CD4-positive, alpha-beta T cell (primary cell): ENCODE measurements around the gene FAM53B. TPM values are rescaled to one million over a fixed set of nuclear protein-coding genes. Genes with fewer than 3 reads are reported as not detected.

Experiments used
- ATAC-seq: fragments of 200-7000 bp; cut with Tn5 transposase; one replicate; pipeline ENCODE4 v1.10.0; 2022; ENCODE audit warnings: mild to moderate bottlenecking; ENCODE audit not compliant: poor library complexity
- CTCF ChIA-PET: fragments of 350-600 bp; sonication (Branson Sonifier 250); formaldehyde crosslinking; loops from one replicate; lab custom pipeline; 2021; ENCODE audit warnings: antibody characterized with exemption, inconsistent platforms; lab: Charles Lee
- POLR2A ChIA-PET: fragments of 350-600 bp; sonication (Branson Sonifier 250); formaldehyde crosslinking; loops from one replicate; lab custom pipeline; 2021; ENCODE audit warnings: antibody characterized with exemption, inconsistent platforms; lab: Charles Lee
- DNase-seq, 14 experiments: peaks; one replicate each; pipeline ENCODE4 v3.0.0-alpha.2; 2013 to 2020; ENCODE audit warnings: mixed read lengths in 2 of 14
- H3K27ac ChIP-seq, 2 donors: one replicate each; pipeline versions ENCODE4 v1.5.1 to v1.7.0; 2013; ENCODE audit warnings: low read length in 2 of 2, low read depth in 1 of 2, mild to moderate bottlenecking in 1 of 2
- H3K27me3 ChIP-seq, 2 experiments: 1 replicate in 1 of 2; 2 replicates in 1 of 2; pipeline versions ENCODE4 v1.6.1 to v1.7.0; 2013; ENCODE audit warnings: low read length in 2 of 2, control low read depth in 1 of 2, mild to moderate bottlenecking in 1 of 2, moderate library complexity in 1 of 2; ENCODE audit not compliant: insufficient read depth in 2 of 2, control insufficient read depth in 1 of 2
- H3K36me3 ChIP-seq: one replicate; pipeline ENCODE4 v1.6.1; 2013; ENCODE audit warnings: low read length, control low read depth; ENCODE audit not compliant: insufficient read depth
- H3K4me1 ChIP-seq: one replicate; pipeline ENCODE4 v1.6.1; 2013; ENCODE audit warnings: low read length, control low read depth; ENCODE audit not compliant: insufficient read depth
- H3K4me3 ChIP-seq: one replicate; pipeline ENCODE4 v1.5.1; 2013; ENCODE audit warnings: mild to moderate bottlenecking, low read length, moderate library complexity
- H3K9me3 ChIP-seq, 2 experiments: 1 replicate in 1 of 2; 2 replicates in 1 of 2; pipeline versions ENCODE4 v1.6.1 to v1.7.0; 2013; ENCODE audit warnings: low read length in 2 of 2, mild to moderate bottlenecking in 2 of 2, control low read depth in 1 of 2, moderate library complexity in 1 of 2; ENCODE audit not compliant: control insufficient read depth in 1 of 2, insufficient read depth in 1 of 2
- H3K27ac Mint-ChIP-seq: one replicate; pipeline ENCODE4 v1.8.0; 2020; ENCODE audit warnings: mixed read lengths
- H3K27me3 Mint-ChIP-seq: one replicate; pipeline ENCODE4 v1.8.0; 2021; ENCODE audit warnings: mixed read lengths
- H3K36me3 Mint-ChIP-seq: one replicate; pipeline ENCODE4 v1.8.0; 2021; ENCODE audit warnings: low read depth, mixed read lengths
- H3K4me1 Mint-ChIP-seq: one replicate; pipeline ENCODE4 v1.8.0; 2021; ENCODE audit warnings: low read depth, mixed read lengths
- H3K4me3 Mint-ChIP-seq: one replicate; pipeline ENCODE4 v1.8.0; 2020; ENCODE audit warnings: mild to moderate bottlenecking, mixed read lengths
- H3K9me3 Mint-ChIP-seq: one replicate; pipeline ENCODE4 v1.8.0; 2020; ENCODE audit warnings: mixed read lengths
- CTCF ChIP-seq: fragments of 200-600 bp; IDR thresholded peaks from one replicate; pipeline ENCODE4 v1.8.0; 2022; ENCODE audit warnings: antibody characterized with exemption, mild to moderate bottlenecking
- intact Hi-C, 2 experiments: fragments of 100-400 bp; cut with DNase I in 1 of 2; cut with micrococcal nuclease in 1 of 2; formaldehyde crosslinking; loops; one replicate each; pipeline versions ENCODE4 v1.15.1 to v1.9.0; 2023 to 2025; cut with DNase I, micrococcal nuclease
- total RNA-seq, 174 experiments: library from RNA in 2 of 174; stranded (reverse) in 2 of 174; gene quantifications; one replicate each; pipeline ENCODE4 v1.2.3 and lab custom pipeline; 2021 to 2026

FAM53B gene
- total RNA-seq, 2 experiments from 2014 or later, result 32.9 to 33.6 TPM

GRCh38 chr10:124624006-124624405, 120.2 kb downstream of the FAM53B start:
- intact Hi-C loops, result no loop called here
- H3K36me3 ChIP-seq, result peaks cover 29% of the 10 kb centered on the region
- no peak overlapping the region for H3K27ac Mint-ChIP-seq
- no peak for DNase-seq
- ATAC-seq, result no peak
- no peak overlapping the region for H3K4me3 Mint-ChIP-seq
- H3K4me1 Mint-ChIP-seq, result peaks cover 40% of the 10 kb centered on the region
- H3K36me3 Mint-ChIP-seq, result peaks cover 19% of the 10 kb centered on the region
- H3K9me3 Mint-ChIP-seq, result no peaks in the 10 kb centered on the region
- H3K27ac ChIP-seq, result no peak overlapping the region
- H3K4me3 ChIP-seq, result no peak overlapping the region
- TF ChIP-seq CTCF, result no peak
- no peaks in the 10 kb centered on the region for H3K27me3 ChIP-seq
- no peaks in the 10 kb centered on the region for H3K9me3 ChIP-seq
- CTCF ChIA-PET, result no interaction called here
- POLR2A ChIA-PET, result interaction anchor here (1.4 kb wide), 1 partner anchor 9 kb away, joined by 3 read pairs; no protein-coding TSS in a partner anchor
- H3K27me3 Mint-ChIP-seq, result no peaks in the 10 kb centered on the region
- H3K4me1 ChIP-seq, result peaks cover 82% of the 10 kb centered on the region

- H3K9me3 Mint-ChIP-seq, result no peaks in the 10 kb centered on the region
- ChIA-PET POLR2A (interaction anchor here (1.1 kb wide), 1 partner anchor 119 kb away, joined by 3 read pairs; no protein-coding TSS in a partner anchor), CTCF (no interaction called here)
- H3K27me3 Mint-ChIP-seq, result no peaks in the 10 kb centered on the region
- DNase-seq, result no peak
- peaks cover 40% of the 10 kb centered on the region for H3K36me3 ChIP-seq
- intact Hi-C loops, result no loop called here
- no peaks in the 10 kb centered on the region for H3K9me3 ChIP-seq
- peaks cover 21% of the 10 kb centered on the region for H3K36me3 Mint-ChIP-seq
- no peak overlapping the region for H3K4me3 Mint-ChIP-seq
- no peak for ATAC-seq
- H3K27ac Mint-ChIP-seq, result no peak overlapping the region
- no peak overlapping the region for H3K27ac ChIP-seq
- peaks cover 82% of the 10 kb centered on the region for H3K4me1 ChIP-seq
- no peak for TF ChIP-seq CTCF
- H3K4me1 Mint-ChIP-seq, result peaks cover 40% of the 10 kb centered on the region
- no peak overlapping the region for H3K4me3 ChIP-seq
- no peaks in the 10 kb centered on the region for H3K27me3 ChIP-seq
Measured at GRCh38 chr10:124622866-124623536, 121.2 kb downstream of the FAM53B start.

GRCh38 chr10:124622158-124622557, 122.0 kb downstream of the FAM53B start:
- ATAC-seq (no peak), DNase-seq (no peak)
- H3K9me3 Mint-ChIP-seq, result no peaks in the 10 kb centered on the region
- intact Hi-C loops, result no loop called here
- H3K36me3 Mint-ChIP-seq, result peaks cover 26% of the 10 kb centered on the region
- TF ChIP-seq CTCF, result no peak
- Histone ChIP-seq H3K4me1 (peaks cover 79% of the 10 kb centered on the region), H3K4me3 (no peak overlapping the region), H3K9me3 (no peaks in the 10 kb centered on the region), H3K36me3 (peaks cover 45% of the 10 kb centered on the region), H3K27me3 (no peaks in the 10 kb centered on the region), H3K27ac (no peak overlapping the region)
- H3K27me3 Mint-ChIP-seq, result no peaks in the 10 kb centered on the region
- no peak overlapping the region for H3K27ac Mint-ChIP-seq
- peaks cover 36% of the 10 kb centered on the region for H3K4me1 Mint-ChIP-seq
- POLR2A ChIA-PET, result interaction anchor here (1.0 to 1.1 kb wide), 3 partner anchors 74 to 120 kb away, joined by 3 to 4 read pairs (median 3); no protein-coding TSS in a partner anchor
- CTCF ChIA-PET, result interaction anchor here (1.0 kb wide), 1 partner anchor 12 kb away, joined by 5 read pairs; no protein-coding TSS in a partner anchor
- no peak overlapping the region for H3K4me3 Mint-ChIP-seq
